NCI-H2196 (cell line): ENCODE measurements around the gene ABCC4.

Source experiments
- DNase-seq: peaks from one replicate; lab custom pipeline; 2025; ENCODE audit not compliant: unreplicated experiment; lab: John Stamatoyannopoulos, UW

ABCC4 gene

GRCh38 chr13:95159458-95159857, 141.8 kb downstream of the ABCC4 start:
- no peak for DNase-seq

- no peak for DNase-seq
These were observed 145.0 kb downstream of the ABCC4 start for GRCh38 chr13:95156208-95156607.

- DNase-seq: no peak
These were observed 145.7 kb downstream of the ABCC4 start for GRCh38 chr13:95155504-95155903.

- DNase-seq: no peak
These were observed 146.2 kb downstream of the ABCC4 start for GRCh38 chr13:95155093-95155492.

GRCh38 chr13:95154413-95154886, 146.8 kb downstream of the ABCC4 start:
- no peak for DNase-seq

- no peak for DNase-seq
These were observed 147.4 kb downstream of the ABCC4 start for GRCh38 chr13:95153647-95154412.

GRCh38 chr13:95151942-95152587, 149.2 kb downstream of the ABCC4 start:
- DNase-seq: no peak

GRCh38 chr13:95150555-95150954, 150.7 kb downstream of the ABCC4 start:
- no peak for DNase-seq

- DNase-seq: no peak
These were observed 154.8 kb downstream of the ABCC4 start for GRCh38 chr13:95146486-95146885.

- no peak for DNase-seq
These were observed 155.7 kb downstream of the ABCC4 start for GRCh38 chr13:95145587-95145986.

- DNase-seq: no peak
These were observed 160.7 kb downstream of the ABCC4 start for GRCh38 chr13:95140502-95140901.

GRCh38 chr13:95138876-95139585, 162.2 kb downstream of the ABCC4 start:
- DNase-seq: no peak

- no peak for DNase-seq
These were observed 164.2 kb downstream of the ABCC4 start for GRCh38 chr13:95137096-95137495.

- no peak for DNase-seq
These were observed 164.6 kb downstream of the ABCC4 start for GRCh38 chr13:95136638-95137037.

GRCh38 chr13:95133498-95133897, 167.8 kb downstream of the ABCC4 start:
- DNase-seq: no peak

- DNase-seq: no peak
These were observed 172.2 kb downstream of the ABCC4 start for GRCh38 chr13:95129004-95129403.

- DNase-seq: peak; percentile 26
These were observed 173.1 kb downstream of the ABCC4 start for GRCh38 chr13:95128045-95128643.

GRCh38 chr13:95124959-95125358, 176.3 kb downstream of the ABCC4 start:
- no peak for DNase-seq

GRCh38 chr13:95123726-95124125, 177.5 kb downstream of the ABCC4 start:
- no peak for DNase-seq

GRCh38 chr13:95122063-95122462, 179.2 kb downstream of the ABCC4 start:
- no peak for DNase-seq

GRCh38 chr13:95121516-95121915, 179.7 kb downstream of the ABCC4 start:
- DNase-seq: no peak
